ENCODE results near the gene PAIP1.
"Not testable (repeated sequence)": the region's sequence is repeated elsewhere in the genome, so short reads cannot be mapped to it uniquely, and the experiment has no call there.

The PAIP1 gene

GRCh38 chr5:43556857-43557542 lies at the start of gene PAIP1:
Gene PAIP1 (minus strand): TSS chr5:43557077. CDS start chr5:43556846, 231 bp downstream.
- Histone ChIP-seq H3K27me3 (ENCODE audit: control insufficient read depth, insufficient read depth, low read length) (no peaks in the 10 kb centered on the region), H3K9ac (ENCODE audit: low read length) (peak within 1 kb of the TSS; percentile 99), H3K9me3 (ENCODE audit: control insufficient read depth, insufficient read depth, low read depth, low read length) (no peaks in the 10 kb centered on the region), H3K36me3 (ENCODE audit: control insufficient read depth, insufficient read depth, low read length) (peaks cover 37% of the 10 kb centered on the region), H3K27ac (ENCODE audit: low read depth, low read length) (peak within 1 kb of the TSS; percentile 99), H3K4me3 (ENCODE audit: low read depth, low read length) (peak within 1 kb of the TSS; percentile 100), H3K4me1 (ENCODE audit: control insufficient read depth, insufficient read depth, low read length) (peaks cover 26% of the 10 kb centered on the region)

GRCh38 chr5:43606351-43606750 lies 49.5 kb upstream of the PAIP1 start:
- no peak overlapping the region for H3K27ac ChIP-seq (ENCODE audit: low read depth, low read length)
- no peak overlapping the region for H3K9ac ChIP-seq (ENCODE audit: low read length)
- 0 out of 2 replicates have a peak, but pooled peaks cover 5% of the 10 kb centered on the region for H3K36me3 ChIP-seq (ENCODE audit: control insufficient read depth, insufficient read depth, low read length)
- no peak overlapping the region for H3K4me3 ChIP-seq (ENCODE audit: low read depth, low read length)
- H3K4me1 ChIP-seq (ENCODE audit: control insufficient read depth, insufficient read depth, low read length), result peaks cover 20% of the 10 kb centered on the region
- H3K27me3 ChIP-seq (ENCODE audit: control insufficient read depth, insufficient read depth, low read length), result peaks cover 9% of the 10 kb centered on the region
- H3K9me3 ChIP-seq (ENCODE audit: control insufficient read depth, insufficient read depth, low read depth, low read length), result no peaks in the 10 kb centered on the region

- H3K9ac ChIP-seq (ENCODE audit: low read length), result no peak overlapping the region
- H3K9me3 ChIP-seq (ENCODE audit: control insufficient read depth, insufficient read depth, low read depth, low read length), result no peaks in the 10 kb centered on the region
- no peak overlapping the region for H3K4me3 ChIP-seq (ENCODE audit: low read depth, low read length)
- H3K27me3 ChIP-seq (ENCODE audit: control insufficient read depth, insufficient read depth, low read length), result peaks cover 9% of the 10 kb centered on the region
- peaks cover 30% of the 10 kb centered on the region for H3K4me1 ChIP-seq (ENCODE audit: control insufficient read depth, insufficient read depth, low read length)
- H3K27ac ChIP-seq (ENCODE audit: low read depth, low read length), result no peak overlapping the region
- 0 out of 2 replicates have a peak, but pooled peaks cover 2% of the 10 kb centered on the region for H3K36me3 ChIP-seq (ENCODE audit: control insufficient read depth, insufficient read depth, low read length)
These were observed 47.8 kb upstream of the PAIP1 start for GRCh38 chr5:43604699-43605098.

GRCh38 chr5:43603344-43604217 lies 46.7 kb upstream of the PAIP1 start:
- no peaks in the 10 kb centered on the region for H3K36me3 ChIP-seq (ENCODE audit: control insufficient read depth, insufficient read depth, low read length)
- H3K27ac ChIP-seq (ENCODE audit: low read depth, low read length), result no peak overlapping the region
- peaks cover 9% of the 10 kb centered on the region for H3K27me3 ChIP-seq (ENCODE audit: control insufficient read depth, insufficient read depth, low read length)
- H3K4me3 ChIP-seq (ENCODE audit: low read depth, low read length), result peak overlapping the region; percentile 97
- peak overlapping the region; percentile 77 for H3K9ac ChIP-seq (ENCODE audit: low read length)
- H3K4me1 ChIP-seq (ENCODE audit: control insufficient read depth, insufficient read depth, low read length), result peaks cover 31% of the 10 kb centered on the region
- no peaks in the 10 kb centered on the region for H3K9me3 ChIP-seq (ENCODE audit: control insufficient read depth, insufficient read depth, low read depth, low read length)

GRCh38 chr5:43602461-43603343 lies 45.8 kb upstream of the PAIP1 start, which contains the start of gene NNT:
Gene NNT (plus strand): TSS chr5:43603180. CDS start chr5:43609196, 6,016 bp downstream.
- H3K36me3 ChIP-seq (ENCODE audit: control insufficient read depth, insufficient read depth, low read length), result no peaks in the 10 kb centered on the region

GRCh38 chr5:43601454-43602260 lies 44.8 kb upstream of the PAIP1 start:
- no peak overlapping the region for H3K27ac ChIP-seq (ENCODE audit: low read depth, low read length)
- H3K9ac ChIP-seq (ENCODE audit: low read length), result no peak overlapping the region
- no peaks in the 10 kb centered on the region for H3K9me3 ChIP-seq (ENCODE audit: control insufficient read depth, insufficient read depth, low read depth, low read length)
- peaks cover 31% of the 10 kb centered on the region for H3K4me1 ChIP-seq (ENCODE audit: control insufficient read depth, insufficient read depth, low read length)
- peak overlapping the region; percentile 97 for H3K4me3 ChIP-seq (ENCODE audit: low read depth, low read length)
- no peaks in the 10 kb centered on the region for H3K36me3 ChIP-seq (ENCODE audit: control insufficient read depth, insufficient read depth, low read length)
- peaks cover 9% of the 10 kb centered on the region for H3K27me3 ChIP-seq (ENCODE audit: control insufficient read depth, insufficient read depth, low read length)

More at GRCh38 chr5:43602461-43603343, 45.8 kb upstream of the PAIP1 start, which contains the start of gene NNT:
- H3K9me3 ChIP-seq (ENCODE audit: control insufficient read depth, insufficient read depth, low read depth, low read length), result no peaks in the 10 kb centered on the region
- peaks cover 9% of the 10 kb centered on the region for H3K27me3 ChIP-seq (ENCODE audit: control insufficient read depth, insufficient read depth, low read length)
- H3K4me1 ChIP-seq (ENCODE audit: control insufficient read depth, insufficient read depth, low read length), result peaks cover 31% of the 10 kb centered on the region
- H3K9ac ChIP-seq (ENCODE audit: low read length), result peak within 1 kb of the TSS; percentile 77
- peak within 1 kb of the TSS; percentile 97 for H3K4me3 ChIP-seq (ENCODE audit: low read depth, low read length)
- H3K27ac ChIP-seq (ENCODE audit: low read depth, low read length), result peak within 1 kb of the TSS; percentile 4; the same call in 1 of the 2 replicates

GRCh38 chr5:43598927-43599326 lies 42.0 kb upstream of the PAIP1 start:
- not testable (repeated sequence) for H3K9me3 ChIP-seq (ENCODE audit: control insufficient read depth, insufficient read depth, low read depth, low read length); H3K36me3 ChIP-seq (ENCODE audit: control insufficient read depth, insufficient read depth, low read length); H3K9ac ChIP-seq (ENCODE audit: low read length); H3K27me3 ChIP-seq (ENCODE audit: control insufficient read depth, insufficient read depth, low read length); H3K27ac ChIP-seq (ENCODE audit: low read depth, low read length); H3K4me3 ChIP-seq (ENCODE audit: low read depth, low read length)
- H3K4me1 ChIP-seq (ENCODE audit: control insufficient read depth, insufficient read depth, low read length), result peaks cover 26% of the 10 kb centered on the region

- Histone ChIP-seq H3K36me3 (ENCODE audit: control insufficient read depth, insufficient read depth, low read length) (no peaks in the 10 kb centered on the region), H3K4me1 (ENCODE audit: control insufficient read depth, insufficient read depth, low read length) (peaks cover 8% of the 10 kb centered on the region; the same call in 1 of the 2 replicates), H3K27ac (ENCODE audit: low read depth, low read length) (no peak overlapping the region), H3K9ac (ENCODE audit: low read length) (no peak overlapping the region), H3K4me3 (ENCODE audit: low read depth, low read length) (no peak overlapping the region), H3K27me3 (ENCODE audit: control insufficient read depth, insufficient read depth, low read length) (no peaks in the 10 kb centered on the region), H3K9me3 (ENCODE audit: control insufficient read depth, insufficient read depth, low read depth, low read length) (no peaks in the 10 kb centered on the region)
These were observed 35.5 kb upstream of the PAIP1 start for GRCh38 chr5:43592363-43592762.

GRCh38 chr5:43590700-43591099 lies 33.8 kb upstream of the PAIP1 start:
- H3K4me3 ChIP-seq (ENCODE audit: low read depth, low read length), result no peak overlapping the region
- no peak overlapping the region for H3K9ac ChIP-seq (ENCODE audit: low read length)
- H3K27me3 ChIP-seq (ENCODE audit: control insufficient read depth, insufficient read depth, low read length), result no peaks in the 10 kb centered on the region
- peaks cover 8% of the 10 kb centered on the region; the same call in 1 of the 2 replicates for H3K4me1 ChIP-seq (ENCODE audit: control insufficient read depth, insufficient read depth, low read length)
- H3K27ac ChIP-seq (ENCODE audit: low read depth, low read length), result no peak overlapping the region
- no peaks in the 10 kb centered on the region for H3K36me3 ChIP-seq (ENCODE audit: control insufficient read depth, insufficient read depth, low read length)
- no peaks in the 10 kb centered on the region for H3K9me3 ChIP-seq (ENCODE audit: control insufficient read depth, insufficient read depth, low read depth, low read length)

GRCh38 chr5:43589310-43589709 lies 32.4 kb upstream of the PAIP1 start:
- no peak overlapping the region for H3K27ac ChIP-seq (ENCODE audit: low read depth, low read length)
- no peaks in the 10 kb centered on the region for H3K27me3 ChIP-seq (ENCODE audit: control insufficient read depth, insufficient read depth, low read length)
- no peaks in the 10 kb centered on the region for H3K36me3 ChIP-seq (ENCODE audit: control insufficient read depth, insufficient read depth, low read length)
- peaks cover 12% of the 10 kb centered on the region for H3K4me1 ChIP-seq (ENCODE audit: control insufficient read depth, insufficient read depth, low read length)
- H3K4me3 ChIP-seq (ENCODE audit: low read depth, low read length), result no peak overlapping the region
- H3K9ac ChIP-seq (ENCODE audit: low read length), result no peak overlapping the region
- H3K9me3 ChIP-seq (ENCODE audit: control insufficient read depth, insufficient read depth, low read depth, low read length), result peaks cover 4% of the 10 kb centered on the region; the same call in 1 of the 2 replicates
